Measurements from ENCODE around the gene TINAGL1. TPM values are rescaled to one million over a fixed set of nuclear protein-coding genes. Genes with fewer than 3 reads are reported as not detected.

Gene TINAGL1
- total RNA-seq, 1 experiment from 2014 or later = 2.5 TPM

DNA sequence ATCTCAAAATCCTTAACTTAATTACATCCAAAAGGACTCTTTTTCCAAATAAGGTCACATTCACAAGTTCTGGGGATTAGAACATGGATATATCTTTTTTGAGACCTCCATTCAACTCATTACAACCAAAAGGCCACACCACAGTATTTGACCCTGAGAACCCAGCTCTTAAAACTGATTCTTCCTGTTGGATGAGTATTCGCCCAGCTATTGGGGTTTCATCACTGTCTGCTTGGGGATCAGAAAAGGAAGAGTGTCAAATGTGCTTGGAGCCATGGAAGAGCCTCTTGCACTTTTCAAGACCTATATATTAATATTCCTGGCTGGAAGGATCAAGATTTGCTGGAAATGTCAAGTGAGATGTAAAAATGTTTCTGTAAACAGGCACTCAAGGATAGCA is 5.4 kb upstream of the TINAGL1 start:
- Histone ChIP-seq H3K9me3 (ENCODE audit: control insufficient read depth, low read depth, low read length) (no peaks in the 10 kb centered on the region), H4K20me1 (ENCODE audit: control insufficient read depth, insufficient read depth, insufficient read length) (no peaks in the 10 kb centered on the region), H3K27ac (ENCODE audit: insufficient read length, low read depth, low read length) (no peak overlapping the region), H2BK12ac (ENCODE audit: insufficient read length, low read depth, low read length) (no peak overlapping the region), H3K4me1 (ENCODE audit: insufficient read depth, low read length) (no peaks in the 10 kb centered on the region), H2AFZ (ENCODE audit: low read length) (no peak overlapping the region), H3K23ac (ENCODE audit: insufficient read length, low read depth, low read length) (no peak overlapping the region), H3K56ac (ENCODE audit: insufficient read length, low read depth, low read length) (no peak overlapping the region), H3K4me2 (ENCODE audit: insufficient read depth, insufficient read length, low read length) (no peak overlapping the region), H2BK15ac (ENCODE audit: low read depth, low read length) (no peak overlapping the region), H3K27me3 (ENCODE audit: insufficient read depth, low read length) (no peaks in the 10 kb centered on the region), H2AK5ac (ENCODE audit: insufficient read length, low read length) (no peak overlapping the region), H3K18ac (ENCODE audit: insufficient read length, low read depth, low read length) (no peak overlapping the region), H3K79me1 (ENCODE audit: insufficient read depth, low read depth, low read length, poor library complexity, severe bottlenecking) (no peaks in the 10 kb centered on the region), H4K5ac (ENCODE audit: insufficient read length, low read depth, low read length) (no peak overlapping the region), H2BK20ac (ENCODE audit: low read depth, low read length, poor library complexity, severe bottlenecking) (no peak overlapping the region), H3K79me2 (ENCODE audit: insufficient read depth, low read length) (no peaks in the 10 kb centered on the region), H3K23me2 (ENCODE audit: insufficient read length, low read depth, low read length, poor library complexity, severe bottlenecking) (no peaks in the 10 kb centered on the region), H3K4ac (ENCODE audit: low read depth, low read length) (no peak overlapping the region), H4K91ac (ENCODE audit: insufficient read length, low read depth, low read length) (no peak overlapping the region), H2BK5ac (ENCODE audit: insufficient read length, low read length) (no peak overlapping the region), H2BK120ac (ENCODE audit: low read depth, low read length, poor library complexity, severe bottlenecking) (no peak overlapping the region), H3K14ac (ENCODE audit: insufficient read depth, low read length) (no peak overlapping the region), H4K8ac (replicated peaks; ENCODE audit: insufficient read length, low read depth, low read length) (no peak overlapping the region), H3K9ac (ENCODE audit: extremely low read depth, insufficient read length, low read length) (no peak overlapping the region), H3T11ph (ENCODE audit: low read length) (no peak overlapping the region)
- Mint-ChIP-seq H3K4me1 (peaks cover 10 to 22% of the 10 kb centered on the region in 2 experiments), H3K27ac (no peak overlapping the region), H3K36me3 (ENCODE audit: insufficient read depth in 1 of 3, low read depth in 3 of 3) (no peaks in the 10 kb centered on the region), H3K9me3 (no peaks in the 10 kb centered on the region; a peak in 1 of 5 replicates), H3K27me3 (ENCODE audit: low read depth) (peaks cover 10% of the 10 kb centered on the region), H3K4me3 (no peak overlapping the region)
- WGBS (ENCODE audit: extremely low coverage, insufficient read length, low lambda C conversion rate) = no CpG with 5 or more reads among the region's 1 CpG
- no peak for DNase-seq
- TF ChIP-seq, protein P1, sequence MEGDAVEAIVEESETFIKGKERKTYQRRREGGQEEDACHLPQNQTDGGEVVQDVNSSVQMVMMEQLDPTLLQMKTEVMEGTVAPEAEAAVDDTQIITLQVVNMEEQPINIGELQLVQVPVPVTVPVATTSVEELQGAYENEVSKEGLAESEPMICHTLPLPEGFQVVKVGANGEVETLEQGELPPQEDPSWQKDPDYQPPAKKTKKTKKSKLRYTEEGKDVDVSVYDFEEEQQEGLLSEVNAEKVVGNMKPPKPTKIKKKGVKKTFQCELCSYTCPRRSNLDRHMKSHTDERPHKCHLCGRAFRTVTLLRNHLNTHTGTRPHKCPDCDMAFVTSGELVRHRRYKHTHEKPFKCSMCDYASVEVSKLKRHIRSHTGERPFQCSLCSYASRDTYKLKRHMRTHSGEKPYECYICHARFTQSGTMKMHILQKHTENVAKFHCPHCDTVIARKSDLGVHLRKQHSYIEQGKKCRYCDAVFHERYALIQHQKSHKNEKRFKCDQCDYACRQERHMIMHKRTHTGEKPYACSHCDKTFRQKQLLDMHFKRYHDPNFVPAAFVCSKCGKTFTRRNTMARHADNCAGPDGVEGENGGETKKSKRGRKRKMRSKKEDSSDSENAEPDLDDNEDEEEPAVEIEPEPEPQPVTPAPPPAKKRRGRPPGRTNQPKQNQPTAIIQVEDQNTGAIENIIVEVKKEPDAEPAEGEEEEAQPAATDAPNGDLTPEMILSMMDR (conservative IDR thresholded peaks at IDR 0.05) = no peak

Data from H9 (cell line).